Testis (tissue), 3 donors: ENCODE data around the gene IGFALS. TPM values are rescaled to one million over a fixed set of nuclear protein-coding genes. Genes with fewer than 3 reads are reported as not detected.
"Not testable (repeated sequence)": the region's sequence is repeated elsewhere in the genome, so short reads cannot be mapped to it uniquely, and the experiment has no call there.

Source experiments
- DNase-seq: peaks from one replicate; pipeline ENCODE4 v3.0.0-alpha.2; 2019
- H3K27ac ChIP-seq, 2 donors: fragments of 200-600 bp; sonication (generic); one replicate each; pipeline ENCODE4 v1.5.1; 2019
- H3K27me3 ChIP-seq: fragments of 200-600 bp; sonication (generic); one replicate; pipeline ENCODE4 v1.5.1; 2019
- H3K36me3 ChIP-seq: fragments of 200-600 bp; sonication (generic); one replicate; pipeline ENCODE4 v1.5.1; 2017; ENCODE audit warnings: low read depth; ENCODE audit errors: missing control alignments
- H3K4me1 ChIP-seq: fragments of 200-600 bp; sonication (generic); one replicate; pipeline ENCODE4 v1.5.1; 2019
- H3K4me3 ChIP-seq, 2 donors: fragments of 200-600 bp; sonication (generic); one replicate each; pipeline ENCODE4 v1.5.1; 2017 to 2019
- H3K9me3 ChIP-seq: fragments of 200-600 bp; sonication (generic); one replicate; pipeline ENCODE4 v1.5.1; 2017
- POLR2A ChIP-seq: fragments of 450-650 bp; IDR thresholded peaks from one replicate; pipeline ENCODE4 v1.6.1; 2017; ENCODE audit warnings: antibody characterized with exemption, mild to moderate bottlenecking, moderate library complexity
- WGBS, 2 donors: methylation state at CpG; one replicate each; pipeline ENCODE4 v1.1.5; 2018; 5-methylcytosine and 5-hydroxymethylcytosine counted together
- intact Hi-C: fragments of 100-400 bp; cut with DNase I; formaldehyde crosslinking; loops from one replicate; pipeline ENCODE4 v1.15.1; 2023; ENCODE audit warnings: low total_unique reads
- polyA plus RNA-seq: library from polyadenylated mRNA; stranded (reverse); fragments of 350-450 nt; fragmentation: Illumina TruSeq; extraction: RNeasy Lipid Tissue Mini Kit (QIAGEN cat#74804); gene quantifications from one replicate; pipeline ENCODE4 v1.2.3, GENCODE V29; 2014; ENCODE audit warnings: low read depth, low replicate concordance; ENCODE audit not compliant: insufficient read depth
- total RNA-seq, 2 donors: library from RNA; depleted of rRNA; stranded (reverse); fragments of >200 nt; gene quantifications; one replicate each; pipeline ENCODE4 v1.2.3, GENCODE V29; 2016
- TF ChIP-seq, protein P1 (sequence below), 3 experiments: fragments of 450-650 bp in 2 of 3; fragments of 200-600 bp in 1 of 3; sonication (generic) in 1 of 3; IDR thresholded peaks; one replicate each; pipeline ENCODE4 v1.5.1; 2016 to 2019; ENCODE audit warnings: antibody characterized with exemption in 3 of 3, mild to moderate bottlenecking in 2 of 3, moderate library complexity in 1 of 3

IGFALS gene
- total and polyA plus RNA-seq, 3 donors from 2014 or later: 0.38 to 6.7 (median 3.2) TPM

DNA sequence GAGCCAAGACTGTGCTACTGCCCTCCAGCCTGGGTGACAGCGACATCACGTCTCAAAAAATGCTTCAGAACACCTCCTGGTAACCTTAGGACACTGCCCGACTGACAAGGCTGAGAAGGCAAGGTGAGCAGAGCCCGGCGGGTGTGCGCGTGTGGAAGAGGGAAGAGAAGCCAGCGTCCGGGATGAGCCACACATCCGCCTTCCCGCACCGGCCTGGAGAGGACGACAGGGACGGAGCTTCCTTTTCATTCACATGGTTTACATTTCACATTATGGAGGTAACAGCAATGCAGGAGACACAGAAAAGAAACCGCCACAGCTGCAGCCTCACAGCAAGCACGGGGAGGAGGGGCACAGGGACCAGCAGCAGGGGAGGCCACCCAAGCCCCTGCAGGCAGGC, 16.6 kb upstream of the IGFALS start:
- H3K36me3 ChIP-seq: no peaks in the 10 kb centered on the region
- TF ChIP-seq, protein P1, sequence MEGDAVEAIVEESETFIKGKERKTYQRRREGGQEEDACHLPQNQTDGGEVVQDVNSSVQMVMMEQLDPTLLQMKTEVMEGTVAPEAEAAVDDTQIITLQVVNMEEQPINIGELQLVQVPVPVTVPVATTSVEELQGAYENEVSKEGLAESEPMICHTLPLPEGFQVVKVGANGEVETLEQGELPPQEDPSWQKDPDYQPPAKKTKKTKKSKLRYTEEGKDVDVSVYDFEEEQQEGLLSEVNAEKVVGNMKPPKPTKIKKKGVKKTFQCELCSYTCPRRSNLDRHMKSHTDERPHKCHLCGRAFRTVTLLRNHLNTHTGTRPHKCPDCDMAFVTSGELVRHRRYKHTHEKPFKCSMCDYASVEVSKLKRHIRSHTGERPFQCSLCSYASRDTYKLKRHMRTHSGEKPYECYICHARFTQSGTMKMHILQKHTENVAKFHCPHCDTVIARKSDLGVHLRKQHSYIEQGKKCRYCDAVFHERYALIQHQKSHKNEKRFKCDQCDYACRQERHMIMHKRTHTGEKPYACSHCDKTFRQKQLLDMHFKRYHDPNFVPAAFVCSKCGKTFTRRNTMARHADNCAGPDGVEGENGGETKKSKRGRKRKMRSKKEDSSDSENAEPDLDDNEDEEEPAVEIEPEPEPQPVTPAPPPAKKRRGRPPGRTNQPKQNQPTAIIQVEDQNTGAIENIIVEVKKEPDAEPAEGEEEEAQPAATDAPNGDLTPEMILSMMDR (IDR thresholded peaks at IDR 0.05): no peak
- no peak for TF ChIP-seq POLR2A
- 93 to 95% methylated on average over 16 of the region's 16 CpGs for WGBS, 2 donors

GRCh38 chr16:1809281-1809801, 15.8 kb upstream of the IGFALS start:
- Histone ChIP-seq H3K9me3 (no peaks in the 10 kb centered on the region), H3K4me3 (no peak overlapping the region), H3K27me3 (no peaks in the 10 kb centered on the region), H3K27ac (no peak overlapping the region), H3K4me1 (no peaks in the 10 kb centered on the region), H3K36me3 (no peaks in the 10 kb centered on the region)
- TF ChIP-seq POLR2A: no peak
- TF ChIP-seq, protein P1 (IDR thresholded peaks at IDR 0.05): no peak
- WGBS, 2 donors: 79 to 84% methylated on average over 21 to 27 of the region's 28 CpGs
- intact Hi-C loops: no loop called here
- no peak for DNase-seq

More for the DNA sequence above, 16.6 kb upstream of the IGFALS start:
- Histone ChIP-seq H3K27ac (no peak overlapping the region), H3K4me1 (no peaks in the 10 kb centered on the region), H3K27me3 (no peaks in the 10 kb centered on the region), H3K9me3 (no peaks in the 10 kb centered on the region), H3K4me3 (no peak overlapping the region)
- no peak for DNase-seq
- intact Hi-C loops: no loop called here

DNA sequence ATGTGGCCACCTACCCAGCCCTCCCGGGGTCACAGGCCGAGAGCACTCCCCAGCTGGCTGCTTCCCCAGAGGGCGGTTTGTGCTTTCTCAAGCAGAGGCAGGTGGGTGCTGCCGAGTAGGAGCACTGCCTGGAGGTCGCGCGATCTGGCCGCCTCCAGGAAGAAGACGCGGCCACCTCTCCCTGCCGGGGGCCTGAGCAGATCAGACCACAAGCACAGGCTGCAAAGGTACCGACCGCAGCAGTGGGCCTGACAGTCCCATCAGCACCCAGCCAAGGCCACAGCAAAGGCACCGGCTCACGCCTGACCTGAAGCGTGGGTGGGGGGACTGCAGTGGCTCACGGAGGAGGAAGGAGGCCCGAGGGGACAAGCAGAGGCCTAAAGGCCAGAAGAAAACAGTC, 15.2 kb upstream of the IGFALS start:
- 80 to 89% methylated on average over 17 to 18 of the region's 18 CpGs for WGBS, 2 donors
- TF ChIP-seq POLR2A: no peak
- TF ChIP-seq, protein P1 (IDR thresholded peaks at IDR 0.05): no peak
- Histone ChIP-seq H3K4me1 (no peaks in the 10 kb centered on the region), H3K27me3 (no peaks in the 10 kb centered on the region), H3K36me3 (no peaks in the 10 kb centered on the region), H3K27ac (no peak overlapping the region), H3K9me3 (no peaks in the 10 kb centered on the region), H3K4me3 (no peak overlapping the region)
- intact Hi-C loops: no loop called here
- no peak for DNase-seq

GRCh38 chr16:1807626-1808025, 14.1 kb upstream of the IGFALS start:
- no peaks in the 10 kb centered on the region for H3K36me3 ChIP-seq
- no peaks in the 10 kb centered on the region for H3K27me3 ChIP-seq
- 86 to 89% methylated on average over 10 of the region's 10 CpGs for WGBS, 2 donors
- no peaks in the 10 kb centered on the region for H3K9me3 ChIP-seq
- no peak overlapping the region for H3K4me3 ChIP-seq
- H3K27ac ChIP-seq: no peak overlapping the region
- intact Hi-C loops: no loop called here
- H3K4me1 ChIP-seq: no peaks in the 10 kb centered on the region
- no peak for DNase-seq
- TF ChIP-seq, protein P1 (IDR thresholded peaks at IDR 0.05): no peak
- TF ChIP-seq POLR2A: no peak

- TF ChIP-seq, protein P1 (IDR thresholded peaks at IDR 0.05): no peak
- no peak for TF ChIP-seq POLR2A
- DNase-seq: no peak
- no peaks in the 10 kb centered on the region for H3K27me3 ChIP-seq
- intact Hi-C loops: no loop called here
- no peaks in the 10 kb centered on the region for H3K36me3 ChIP-seq
- WGBS, 2 donors: 84 to 87% methylated on average over 10 of the region's 10 CpGs
- no peaks in the 10 kb centered on the region for H3K4me1 ChIP-seq
- no peak overlapping the region for H3K4me3 ChIP-seq
- no peak overlapping the region for H3K27ac ChIP-seq
- H3K9me3 ChIP-seq: no peaks in the 10 kb centered on the region
Measured at GRCh38 chr16:1800701-1801100, 7.2 kb upstream of the IGFALS start.

GRCh38 chr16:1799263-1799662, 5.8 kb upstream of the IGFALS start:
- H3K9me3 ChIP-seq, H3K36me3 ChIP-seq, H3K4me3 ChIP-seq, H3K27me3 ChIP-seq, H3K4me1 ChIP-seq, H3K27ac ChIP-seq, DNase-seq, intact Hi-C loops: not testable (repeated sequence)
- WGBS, 2 donors: 88 to 97% methylated on average over 4 to 5 of the region's 5 CpGs
